ENCODE results near the gene TSSC4. TPM values are rescaled to one million over a fixed set of nuclear protein-coding genes. Genes with fewer than 3 reads are reported as not detected.

TSSC4 gene
- total RNA-seq, 1 experiment from 2014 or later, result 60.9 TPM

- ChIA-PET CTCF (no interaction called here), POLR2A (interaction anchor here (0.7 kb wide), 1 partner anchor 11 kb away, joined by 5 read pairs; no protein-coding TSS in a partner anchor)
- Histone ChIP-seq H3K4me3 (ENCODE audit: low read depth, low read length) (no peak overlapping the region), H3K4me1 (peaks cover 10% of the 10 kb centered on the region; the same call in 1 of the 2 replicates), H3K27me3 (replicated peaks; ENCODE audit: control insufficient read depth, insufficient read depth, low read length) (no peaks in the 10 kb centered on the region), H3K36me3 (ENCODE audit: control insufficient read depth, insufficient read depth, low read length) (no peaks in the 10 kb centered on the region; the same call in 1 of the 2 replicates), H3K9me3 (no peaks in the 10 kb centered on the region)
- no peak overlapping the region for H3K4me3 Mint-ChIP-seq (ENCODE audit: unreplicated experiment)
- no peak overlapping the region for H3K27ac Mint-ChIP-seq (ENCODE audit: unreplicated experiment)
- no peaks in the 10 kb centered on the region for H3K9me3 Mint-ChIP-seq (ENCODE audit: unreplicated experiment)
- intact Hi-C loops (cut with micrococcal nuclease; ENCODE audit: unreplicated experiment), result no loop called here
- H3K36me3 Mint-ChIP-seq (ENCODE audit: insufficient read depth, unreplicated experiment), result peaks cover 47% of the 10 kb centered on the region
- H3K4me1 Mint-ChIP-seq (ENCODE audit: low read depth, unreplicated experiment), result peaks cover 8% of the 10 kb centered on the region
- H3K27me3 Mint-ChIP-seq (ENCODE audit: insufficient read depth, unreplicated experiment), result no peaks in the 10 kb centered on the region
- DNase-seq, result no peak
- no peak for TF ChIP-seq CTCF (IDR thresholded peaks at IDR 0.05; ENCODE audit: insufficient read depth in 1 of 2, low read depth in 1 of 2, low read length in 1 of 2, severe bottlenecking in 1 of 2, unreplicated experiment in 1 of 2)
- BruUV-seq (replicated peaks), result no TSS peak
Observed at GRCh38 chr11:2386591-2386990, 14.0 kb upstream of the TSSC4 start.

DNA sequence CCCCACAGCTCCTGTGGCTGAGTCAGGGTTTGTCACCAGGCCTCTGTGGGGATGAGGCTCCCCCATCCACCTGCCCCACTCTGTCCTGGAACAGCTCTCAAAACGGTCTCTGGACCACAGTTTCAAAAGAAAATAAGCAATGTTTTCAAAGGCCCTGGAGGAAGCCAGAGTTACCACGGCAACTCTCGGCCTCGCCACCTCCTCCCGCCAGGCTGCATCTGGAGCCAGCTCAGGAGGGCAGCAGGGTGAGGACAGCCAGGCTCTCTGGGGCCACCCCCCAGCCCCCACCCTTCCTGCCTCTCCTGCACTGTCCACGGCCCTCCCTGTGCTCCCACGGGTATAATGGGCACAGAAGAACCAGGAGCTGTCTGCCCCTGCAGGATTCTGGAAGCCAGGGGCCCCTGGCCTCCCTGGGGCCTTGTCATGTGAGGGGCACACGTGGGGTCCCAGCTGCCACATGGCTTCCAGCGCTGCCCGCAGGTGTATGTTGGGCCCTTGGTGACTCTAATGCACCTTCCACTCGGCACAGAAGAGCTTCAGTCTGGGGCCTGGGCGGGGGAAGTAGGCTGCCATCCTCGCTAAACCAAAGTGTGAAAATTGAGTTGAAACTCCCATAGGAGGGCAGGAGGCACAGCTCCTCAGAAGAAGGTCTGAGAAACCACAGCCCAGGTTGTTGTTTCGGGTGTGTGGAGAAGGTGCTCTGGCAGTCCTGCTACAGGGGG lies 13.1 kb upstream of the TSSC4 start:
- no peak for DNase-seq
- Histone ChIP-seq H3K36me3 (ENCODE audit: control insufficient read depth, insufficient read depth, low read length) (no peaks in the 10 kb centered on the region; the same call in 1 of the 2 replicates), H3K4me3 (ENCODE audit: low read depth, low read length) (no peak overlapping the region), H3K9me3 (no peaks in the 10 kb centered on the region), H3K27me3 (replicated peaks; ENCODE audit: control insufficient read depth, insufficient read depth, low read length) (no peaks in the 10 kb centered on the region), H3K4me1 (peaks cover 10% of the 10 kb centered on the region; the same call in 1 of the 2 replicates)
- no peak overlapping the region for H3K4me3 Mint-ChIP-seq (ENCODE audit: unreplicated experiment)
- H3K4me1 Mint-ChIP-seq (ENCODE audit: low read depth, unreplicated experiment), result peaks cover 8% of the 10 kb centered on the region
- H3K36me3 Mint-ChIP-seq (ENCODE audit: insufficient read depth, unreplicated experiment), result peaks cover 51% of the 10 kb centered on the region
- CTCF ChIA-PET, result interaction anchor here (1.1 kb wide), 1 partner anchor 82 kb away, joined by 3 read pairs; no protein-coding TSS in a partner anchor
- BruUV-seq (replicated peaks), result no TSS peak
- H3K9me3 Mint-ChIP-seq (ENCODE audit: unreplicated experiment), result no peaks in the 10 kb centered on the region
- intact Hi-C loops (cut with micrococcal nuclease; ENCODE audit: unreplicated experiment), result no loop called here
- H3K27me3 Mint-ChIP-seq (ENCODE audit: insufficient read depth, unreplicated experiment), result no peaks in the 10 kb centered on the region
- POLR2A ChIA-PET, result no interaction called here
- TF ChIP-seq CTCF (IDR thresholded peaks at IDR 0.05; ENCODE audit: insufficient read depth in 1 of 2, low read depth in 1 of 2, low read length in 1 of 2, severe bottlenecking in 1 of 2, unreplicated experiment in 1 of 2), result no peak
- H3K27ac Mint-ChIP-seq (ENCODE audit: unreplicated experiment), result no peak overlapping the region

DNA sequence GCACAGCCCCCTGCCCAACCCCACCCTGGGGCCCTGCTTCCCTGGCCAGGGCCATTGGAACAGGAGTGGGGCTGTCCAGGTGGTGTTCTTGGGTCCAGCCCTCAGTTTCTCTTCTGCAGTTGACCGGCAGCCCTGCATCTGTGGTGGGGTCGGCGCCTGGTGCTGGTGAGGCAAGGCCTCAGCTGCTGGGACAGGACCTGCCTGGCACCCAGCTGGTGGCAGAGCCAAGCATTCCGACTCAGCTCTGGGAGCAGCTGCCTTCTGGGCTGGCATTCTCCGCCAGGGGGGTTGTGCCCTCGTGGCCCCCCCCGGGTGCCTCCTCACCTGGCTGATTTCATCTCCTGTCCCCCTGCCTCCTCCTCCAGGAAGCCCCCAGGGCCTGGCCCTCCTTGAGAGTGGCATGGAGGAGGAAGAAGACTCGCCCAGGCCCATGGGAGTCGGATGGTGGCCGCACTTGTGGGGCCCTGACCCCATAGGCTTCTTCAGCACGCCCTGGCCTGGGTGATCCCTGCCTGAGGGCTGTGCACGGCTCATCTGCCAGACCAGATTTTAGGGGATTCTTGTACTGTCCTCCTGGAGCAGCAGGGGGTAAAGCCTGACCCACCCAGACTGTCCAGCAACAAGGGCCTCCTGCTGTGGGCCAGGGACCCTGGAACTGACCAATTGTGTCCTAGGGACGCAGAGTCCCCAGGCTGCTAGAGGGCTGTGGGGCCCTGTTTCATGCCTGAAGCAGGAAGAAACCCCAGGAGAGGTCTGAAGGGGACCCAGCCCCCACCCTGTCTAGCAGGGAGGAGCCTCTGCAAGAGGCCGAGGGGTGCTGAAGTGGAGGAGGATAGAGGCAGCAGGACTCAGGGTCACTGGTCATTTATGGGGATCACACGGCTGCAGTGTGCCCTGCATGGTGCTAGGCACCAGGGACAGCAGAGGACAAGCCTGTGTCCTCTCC lies 11.8 kb upstream of the TSSC4 start:
- H3K4me3 Mint-ChIP-seq (ENCODE audit: unreplicated experiment), result no peak overlapping the region
- no peaks in the 10 kb centered on the region for H3K27me3 ChIP-seq (replicated peaks; ENCODE audit: control insufficient read depth, insufficient read depth, low read length)

More for the DNA sequence above, 11.8 kb upstream of the TSSC4 start:
- Mint-ChIP-seq H3K27me3 (ENCODE audit: insufficient read depth, unreplicated experiment) (no peaks in the 10 kb centered on the region), H3K27ac (ENCODE audit: unreplicated experiment) (no peak overlapping the region), H3K9me3 (ENCODE audit: unreplicated experiment) (no peaks in the 10 kb centered on the region), H3K4me1 (ENCODE audit: low read depth, unreplicated experiment) (peaks cover 8% of the 10 kb centered on the region), H3K36me3 (ENCODE audit: insufficient read depth, unreplicated experiment) (peaks cover 51% of the 10 kb centered on the region)
- POLR2A ChIA-PET, result no interaction called here
- CTCF ChIA-PET, result no interaction called here
- Histone ChIP-seq H3K36me3 (ENCODE audit: control insufficient read depth, insufficient read depth, low read length) (no peaks in the 10 kb centered on the region; the same call in 1 of the 2 replicates), H3K4me1 (peaks cover 10% of the 10 kb centered on the region; the same call in 1 of the 2 replicates), H3K9me3 (no peaks in the 10 kb centered on the region), H3K4me3 (ENCODE audit: low read depth, low read length) (no peak overlapping the region)
- intact Hi-C loops (cut with micrococcal nuclease; ENCODE audit: unreplicated experiment), result no loop called here
- no peak for DNase-seq
- TF ChIP-seq CTCF (IDR thresholded peaks at IDR 0.05; ENCODE audit: insufficient read depth in 1 of 2, low read depth in 1 of 2, low read length in 1 of 2, severe bottlenecking in 1 of 2, unreplicated experiment in 1 of 2), result no peak
- BruUV-seq (replicated peaks), result no TSS peak
